DOHH2 (cell line): ENCODE measurements around the gene GRID1.

Experiments
- EZH2phosphoT487 ChIP-seq: fragments of 200-600 bp; sonication (generic); IDR thresholded peaks from 2 replicates; pipeline ENCODE4 v1.6.1; 2017; ENCODE audit warnings: borderline replicate concordance, mild to moderate bottlenecking, antibody characterized with exemption, low read length, moderate library complexity, mixed read lengths
- TF ChIP-seq, protein P1 (sequence below): fragments of 200-600 bp; sonication (generic); IDR thresholded peaks from one replicate; pipeline ENCODE4 v1.5.1; 2014; ENCODE audit warnings: antibody characterized with exemption, mild to moderate bottlenecking, low read depth, low read length; ENCODE audit not compliant: poor library complexity, severe bottlenecking

DNA sequence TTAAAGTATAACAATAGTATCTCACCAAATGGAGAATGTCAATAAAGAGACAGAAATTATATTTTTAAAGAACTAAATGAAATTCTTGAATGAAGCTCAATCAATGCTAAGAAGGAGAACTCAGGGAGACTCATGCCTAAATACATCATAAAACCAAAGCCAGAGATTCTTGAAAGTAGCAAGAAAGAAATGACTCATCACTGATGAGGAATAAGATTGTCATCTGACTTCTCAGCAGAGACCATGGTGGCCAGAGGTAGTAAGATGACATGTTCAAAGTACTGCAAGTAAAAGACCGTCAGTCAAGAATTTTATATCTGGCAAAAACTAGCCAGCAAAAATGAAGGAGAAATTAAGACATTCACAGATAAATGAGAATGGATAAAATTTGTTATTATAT, 399.0 kb downstream of the GRID1 start:
- TF ChIP-seq, protein P1, sequence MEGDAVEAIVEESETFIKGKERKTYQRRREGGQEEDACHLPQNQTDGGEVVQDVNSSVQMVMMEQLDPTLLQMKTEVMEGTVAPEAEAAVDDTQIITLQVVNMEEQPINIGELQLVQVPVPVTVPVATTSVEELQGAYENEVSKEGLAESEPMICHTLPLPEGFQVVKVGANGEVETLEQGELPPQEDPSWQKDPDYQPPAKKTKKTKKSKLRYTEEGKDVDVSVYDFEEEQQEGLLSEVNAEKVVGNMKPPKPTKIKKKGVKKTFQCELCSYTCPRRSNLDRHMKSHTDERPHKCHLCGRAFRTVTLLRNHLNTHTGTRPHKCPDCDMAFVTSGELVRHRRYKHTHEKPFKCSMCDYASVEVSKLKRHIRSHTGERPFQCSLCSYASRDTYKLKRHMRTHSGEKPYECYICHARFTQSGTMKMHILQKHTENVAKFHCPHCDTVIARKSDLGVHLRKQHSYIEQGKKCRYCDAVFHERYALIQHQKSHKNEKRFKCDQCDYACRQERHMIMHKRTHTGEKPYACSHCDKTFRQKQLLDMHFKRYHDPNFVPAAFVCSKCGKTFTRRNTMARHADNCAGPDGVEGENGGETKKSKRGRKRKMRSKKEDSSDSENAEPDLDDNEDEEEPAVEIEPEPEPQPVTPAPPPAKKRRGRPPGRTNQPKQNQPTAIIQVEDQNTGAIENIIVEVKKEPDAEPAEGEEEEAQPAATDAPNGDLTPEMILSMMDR, result no peak
- TF ChIP-seq EZH2phosphoT487, result no peak
